ENCODE results near the gene ADAMTSL2.
A peak's percentile ranks its signal among the peaks of the same experiment; 100 is the strongest.

ADAMTSL2 gene

DNA sequence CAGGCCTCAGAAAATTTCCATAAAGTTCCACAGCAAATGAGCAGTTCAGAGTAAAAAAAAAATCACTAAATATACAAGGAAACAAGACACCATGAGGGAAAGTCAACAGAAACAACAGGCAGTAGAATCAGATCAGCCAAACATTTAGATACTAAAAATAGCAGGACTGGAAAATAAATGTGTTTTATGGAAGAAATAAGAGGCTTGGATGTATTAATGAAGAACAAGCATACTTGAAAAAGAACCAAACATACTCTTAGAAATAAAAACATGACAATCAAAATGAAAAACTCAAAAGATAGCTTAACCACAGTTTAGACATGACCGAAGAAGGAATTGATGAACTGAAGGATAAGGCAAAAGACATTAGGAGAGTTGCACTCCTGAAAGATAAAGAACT lies 32.4 kb upstream of the ADAMTSL2 start:
- DNase-seq = no peak

DNA sequence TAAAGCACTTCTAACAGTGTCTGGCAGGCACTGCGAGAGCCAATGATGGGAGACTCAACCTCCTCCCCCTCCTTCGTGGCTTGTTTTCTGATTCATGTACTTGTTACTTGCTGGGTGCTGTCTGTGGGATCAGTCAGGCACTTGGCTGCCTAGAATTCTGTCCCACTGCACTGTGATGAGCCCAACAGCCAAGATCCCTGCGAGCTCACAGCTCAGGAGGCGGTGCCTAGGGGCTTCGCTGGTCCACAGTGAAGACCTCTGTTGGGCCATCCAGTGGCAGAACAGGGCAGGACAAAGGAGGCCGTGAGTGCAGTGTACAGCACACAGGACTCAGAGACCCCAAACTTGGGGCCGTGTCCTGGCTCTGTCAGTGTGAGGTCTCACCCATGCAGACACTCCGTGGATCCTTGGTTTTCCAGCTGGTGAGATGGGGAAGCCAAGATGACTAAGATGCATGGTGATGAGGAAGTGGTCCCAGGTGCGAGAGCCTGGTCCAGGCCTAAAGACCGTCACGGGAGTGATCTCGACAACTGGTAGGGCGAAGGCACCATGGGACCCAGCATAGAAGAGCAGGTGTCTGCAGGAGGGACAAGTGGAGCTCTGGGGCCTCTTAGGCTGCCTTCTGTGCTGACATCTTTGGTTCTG lies 29.2 kb upstream of the ADAMTSL2 start:
- DNase-seq = no peak

DNA sequence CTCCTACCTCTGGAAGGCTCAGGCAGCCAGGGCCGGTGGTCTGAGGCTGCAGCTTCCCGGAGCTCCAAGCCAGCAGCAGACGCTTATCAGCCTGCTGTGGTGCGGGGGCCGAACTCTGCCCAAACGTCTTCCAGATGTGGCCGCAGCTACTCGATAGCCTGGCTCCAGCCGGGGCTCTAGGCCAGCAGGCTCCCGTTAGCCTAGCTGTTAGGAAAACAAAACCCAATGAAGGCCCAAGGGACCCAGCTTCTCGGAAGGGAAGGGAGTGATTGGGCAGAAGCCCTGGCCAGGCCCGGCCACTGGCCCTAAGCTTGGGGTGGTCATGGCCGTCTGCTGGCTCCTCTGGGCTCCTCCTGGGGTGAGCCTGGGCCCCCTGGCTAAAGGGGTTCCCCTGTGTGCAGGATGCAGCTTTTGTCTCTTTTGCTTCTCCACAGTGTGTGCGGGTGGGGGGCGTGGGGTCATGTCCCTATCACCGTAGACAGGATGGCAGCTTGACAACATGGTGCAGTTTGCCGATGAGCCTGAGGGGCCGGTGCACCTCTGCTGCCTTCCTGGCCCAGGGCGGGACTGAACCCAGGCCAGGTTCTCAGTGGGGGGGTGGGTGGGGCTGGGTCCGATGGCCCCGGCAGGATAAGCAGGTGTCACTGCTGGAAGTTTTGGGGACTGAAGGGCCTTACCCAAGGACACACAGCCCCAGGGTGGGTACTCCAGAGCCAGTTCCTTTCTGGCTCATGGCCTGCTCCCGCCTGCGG lies 28.4 kb upstream of the ADAMTSL2 start:
- no peak for DNase-seq

DNA sequence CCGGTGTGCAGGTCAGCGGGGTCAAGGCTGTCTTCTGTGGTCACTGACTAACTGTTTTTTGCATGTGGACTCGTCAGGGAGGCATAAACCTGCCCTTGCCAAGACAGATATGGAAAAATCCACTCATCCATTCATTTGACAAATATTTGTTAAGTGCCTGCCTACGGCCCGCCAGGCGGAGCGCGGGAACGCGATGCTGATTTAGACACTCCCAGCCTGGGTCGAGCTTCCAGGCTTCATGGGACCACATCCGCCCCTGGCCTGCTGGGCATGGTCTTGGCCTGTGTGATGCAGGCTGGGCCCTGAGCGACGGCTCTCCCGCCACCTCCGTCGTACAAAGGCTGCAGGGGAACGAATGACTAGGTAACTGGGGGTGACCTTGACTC lies 27.9 kb upstream of the ADAMTSL2 start:
- no peak for DNase-seq

DNA sequence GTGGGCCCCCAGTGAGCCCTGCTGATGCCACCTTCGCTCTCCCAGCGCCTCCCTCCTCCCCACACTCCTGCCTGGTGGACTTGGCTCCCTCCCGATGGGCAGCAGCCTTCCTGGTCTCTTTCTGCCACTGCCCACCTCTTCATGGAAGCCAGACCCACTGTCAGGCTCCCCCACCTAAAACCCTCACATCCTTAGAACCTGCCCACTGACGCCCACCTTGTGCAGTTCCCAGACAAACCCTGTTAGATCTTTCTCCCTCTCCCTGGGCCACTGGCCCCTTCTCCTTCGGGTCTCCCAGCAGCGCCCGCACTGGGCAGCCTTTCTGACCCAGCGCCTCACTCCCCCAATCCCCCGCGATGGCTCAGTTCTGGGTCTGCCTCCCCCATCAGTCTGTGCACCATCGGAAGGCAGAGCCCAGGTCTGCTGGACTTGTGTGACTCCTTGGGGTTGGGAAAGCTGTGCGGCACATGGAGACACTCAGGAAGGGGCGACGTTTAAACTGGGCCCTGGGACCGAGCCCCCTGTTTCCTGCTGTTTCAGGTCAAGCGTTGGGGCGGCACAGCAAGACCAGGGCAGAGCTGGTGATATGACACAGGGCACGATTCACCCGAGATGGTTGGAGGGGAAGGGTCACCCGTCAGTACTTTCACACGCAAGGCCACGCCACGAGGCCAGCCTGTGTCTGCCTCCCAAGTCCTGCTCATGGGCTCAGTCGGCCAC lies 27.1 kb upstream of the ADAMTSL2 start:
- DNase-seq = no peak

DNA sequence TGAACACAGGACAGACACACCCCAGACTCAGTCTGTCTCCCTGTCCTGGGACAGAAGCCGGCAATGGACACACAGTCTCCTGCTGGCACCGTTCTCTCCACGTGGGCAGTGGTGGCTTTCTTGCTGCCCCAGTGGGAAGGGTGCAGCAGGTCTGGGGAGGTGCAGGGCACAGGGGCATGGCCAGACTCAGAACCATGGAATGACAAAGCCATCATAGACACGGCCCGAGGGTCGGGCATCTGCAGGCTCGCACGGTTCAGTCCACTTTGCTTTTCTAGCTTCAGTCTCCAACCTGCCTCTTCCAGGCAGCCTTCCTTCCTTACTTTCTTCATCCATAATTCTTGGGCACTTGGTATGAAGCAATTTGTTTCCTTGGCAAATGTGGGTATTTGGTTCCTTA lies 26.5 kb upstream of the ADAMTSL2 start:
- DNase-seq = no peak

DNA sequence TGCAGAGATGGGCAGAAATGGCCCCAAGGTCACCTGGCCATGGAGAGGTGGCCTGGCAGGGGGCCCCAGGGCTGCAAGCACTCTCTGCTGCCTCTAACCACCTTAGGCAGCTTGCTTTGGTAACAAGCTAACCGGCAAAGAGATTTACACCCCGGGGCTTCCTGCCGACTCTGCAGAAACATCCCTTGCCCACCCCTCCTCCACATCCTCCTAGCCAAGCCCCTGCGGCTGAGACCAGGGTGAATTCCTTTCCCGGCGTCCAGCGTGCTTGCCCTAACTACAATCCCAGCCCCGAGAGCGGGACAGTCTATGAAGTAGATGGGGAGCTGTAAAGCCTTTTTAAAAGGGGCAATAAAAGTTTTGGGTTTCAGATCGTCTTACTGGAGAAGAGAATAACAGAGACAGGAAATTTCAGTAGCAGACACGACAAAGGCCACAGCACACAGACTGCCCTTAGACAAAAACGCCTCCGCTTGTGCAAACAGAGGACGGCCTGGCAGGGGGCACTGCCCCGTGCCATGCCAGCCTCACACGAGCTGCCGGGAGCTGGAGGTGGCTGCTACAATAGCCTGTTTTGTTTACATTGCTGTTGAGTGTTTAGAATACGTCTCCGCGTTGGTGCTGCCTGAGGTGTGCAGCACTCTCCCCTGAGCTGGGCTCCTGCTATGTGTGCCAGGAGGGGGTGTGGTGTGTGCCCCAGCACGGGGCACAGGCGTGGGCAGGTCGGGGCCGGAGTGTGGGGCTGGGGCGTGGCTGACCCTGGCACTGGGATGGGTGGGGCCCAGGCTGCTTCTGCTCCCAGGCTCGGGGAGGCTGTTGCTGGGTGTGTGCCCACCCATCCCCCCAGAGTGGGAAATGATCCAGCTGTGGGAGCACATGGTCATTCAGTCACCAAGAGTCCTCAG lies 25.1 kb upstream of the ADAMTSL2 start:
- peak; percentile 96 for DNase-seq

DNA sequence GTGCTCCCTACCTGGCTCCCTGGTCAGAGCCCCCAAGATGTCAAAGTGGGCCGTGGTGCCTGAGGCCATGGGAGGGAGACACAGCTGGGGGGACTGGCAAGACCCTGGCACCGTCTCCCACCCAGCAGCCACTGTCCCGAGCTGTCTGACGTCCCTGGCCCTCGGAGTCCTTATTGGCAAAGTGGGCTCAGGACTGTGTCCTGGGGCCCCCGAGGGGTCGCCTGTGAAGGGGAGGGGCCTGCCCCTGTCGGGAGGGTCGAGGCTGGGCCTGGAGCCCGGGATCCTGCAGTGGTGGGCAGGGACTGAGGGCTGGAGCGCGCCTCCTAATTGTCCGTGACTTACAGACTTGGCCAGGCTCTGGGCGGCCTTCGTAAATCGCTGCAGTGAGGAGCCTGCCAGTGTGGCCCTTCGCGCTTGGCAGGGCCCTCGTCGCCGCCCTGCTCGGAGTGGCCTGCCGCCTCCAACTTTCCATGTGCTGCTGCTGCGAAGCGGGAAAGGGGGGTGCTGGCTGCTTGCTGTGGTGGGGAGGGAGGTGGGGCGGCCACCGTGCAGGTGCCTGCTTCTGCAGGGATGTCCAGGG lies 23.5 kb upstream of the ADAMTSL2 start:
- no peak for DNase-seq

DNA sequence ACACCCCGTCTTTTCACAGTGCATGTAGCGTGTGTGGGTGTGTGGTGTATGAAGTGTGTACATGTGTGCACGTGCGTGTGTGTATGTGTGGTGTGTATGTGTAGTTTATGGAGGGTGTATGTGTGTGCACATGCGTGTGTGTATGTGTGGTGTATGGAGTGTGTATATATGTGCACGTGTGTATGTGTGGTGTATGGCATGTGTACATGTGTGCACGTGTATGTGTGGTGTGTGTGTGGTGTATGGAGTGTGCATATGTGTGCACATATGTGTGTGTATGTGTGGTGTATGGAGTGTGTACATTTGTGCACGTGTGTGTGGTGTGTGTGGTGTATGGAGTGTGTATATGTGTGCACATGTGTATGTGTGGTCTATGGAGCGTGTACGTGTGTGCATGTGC lies 22.9 kb upstream of the ADAMTSL2 start:
- no peak for DNase-seq

DNA sequence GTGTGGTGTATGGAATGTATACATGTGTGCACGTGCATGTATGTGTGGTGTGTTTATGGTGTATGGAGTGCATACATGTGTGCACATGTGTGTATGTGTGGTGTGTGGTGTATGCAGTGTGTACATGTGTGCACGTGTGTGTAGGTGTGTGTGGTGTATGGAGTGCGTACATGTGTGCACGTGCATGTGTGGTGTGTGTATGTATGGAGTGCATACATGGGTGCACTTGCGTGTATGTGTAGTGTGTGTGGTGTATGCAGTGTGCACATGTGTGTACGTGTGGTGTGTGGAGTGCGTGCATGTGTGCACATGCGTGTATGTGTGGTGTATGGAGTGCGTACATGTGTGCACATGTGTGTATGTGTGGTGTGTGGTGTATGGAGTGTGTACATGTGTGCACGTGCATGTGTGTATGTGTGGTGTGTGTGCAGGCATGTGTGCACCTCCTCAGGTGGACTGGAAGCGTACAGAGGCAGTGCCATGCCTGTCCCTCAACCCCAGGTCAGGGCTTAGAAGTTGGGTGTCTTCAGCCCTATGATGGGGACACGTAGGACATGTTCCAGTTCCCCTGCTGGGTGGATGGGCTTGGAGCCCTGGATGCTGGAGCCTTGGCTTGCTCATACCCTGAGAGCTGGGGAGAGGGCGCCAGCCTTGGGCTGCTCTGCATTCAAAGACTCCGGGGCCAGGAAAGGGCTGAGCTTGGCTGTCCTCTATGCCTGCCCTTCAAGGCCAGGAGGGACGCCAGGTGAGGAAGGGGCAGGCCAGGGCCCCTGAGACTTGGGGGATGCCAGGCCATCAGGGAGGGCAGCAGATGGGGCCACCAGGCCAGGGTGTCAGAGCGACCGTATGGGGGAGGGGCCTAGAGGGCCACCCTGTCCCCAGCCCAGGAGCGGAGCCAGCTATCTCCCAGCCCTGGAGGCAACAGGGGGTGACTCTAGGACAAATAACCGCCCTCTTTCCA lies 22.0 kb upstream of the ADAMTSL2 start:
- no peak for DNase-seq

DNA sequence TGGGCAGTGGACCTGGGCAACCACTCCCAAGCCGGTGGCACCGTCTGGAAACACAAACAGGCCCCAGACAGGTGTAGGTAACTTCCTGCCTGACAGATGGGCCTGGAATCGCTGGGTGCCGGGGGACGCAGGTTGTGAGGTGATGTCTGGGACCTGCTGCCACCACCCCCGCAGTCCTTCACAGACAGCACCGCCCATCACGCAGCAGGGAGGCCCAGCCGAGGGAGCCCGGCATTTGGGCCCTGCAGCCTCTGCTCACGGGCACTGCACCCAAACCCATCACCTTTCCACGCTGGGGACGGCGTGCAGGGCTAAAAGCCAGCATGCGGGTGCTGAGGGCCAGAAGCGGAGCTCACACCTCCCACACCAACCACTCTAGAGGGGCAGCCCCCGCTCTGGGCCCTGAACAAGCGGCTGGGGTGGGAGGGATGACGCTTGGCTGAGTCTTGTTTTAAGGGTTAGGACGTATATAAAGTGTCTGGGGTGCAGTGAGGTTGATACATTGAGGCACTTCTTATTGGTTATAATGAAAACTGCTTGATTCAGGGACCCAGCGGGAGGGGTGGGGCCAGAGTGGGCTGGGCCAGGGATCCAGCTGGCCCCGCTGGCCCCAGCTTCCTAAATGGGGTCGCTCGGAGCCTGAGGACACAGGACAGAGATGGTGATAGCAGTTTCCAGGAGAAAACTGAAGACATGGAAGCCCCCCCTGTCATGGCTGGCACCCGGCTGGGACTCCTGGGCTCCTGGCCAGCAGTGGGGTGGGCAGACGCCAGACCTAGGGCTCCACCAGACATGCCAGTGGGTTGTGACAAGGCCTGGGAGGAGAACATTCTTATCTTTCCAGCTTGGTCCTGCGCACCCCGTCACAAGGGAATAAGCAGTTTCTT lies 21.0 kb upstream of the ADAMTSL2 start:
- DNase-seq = no peak

DNA sequence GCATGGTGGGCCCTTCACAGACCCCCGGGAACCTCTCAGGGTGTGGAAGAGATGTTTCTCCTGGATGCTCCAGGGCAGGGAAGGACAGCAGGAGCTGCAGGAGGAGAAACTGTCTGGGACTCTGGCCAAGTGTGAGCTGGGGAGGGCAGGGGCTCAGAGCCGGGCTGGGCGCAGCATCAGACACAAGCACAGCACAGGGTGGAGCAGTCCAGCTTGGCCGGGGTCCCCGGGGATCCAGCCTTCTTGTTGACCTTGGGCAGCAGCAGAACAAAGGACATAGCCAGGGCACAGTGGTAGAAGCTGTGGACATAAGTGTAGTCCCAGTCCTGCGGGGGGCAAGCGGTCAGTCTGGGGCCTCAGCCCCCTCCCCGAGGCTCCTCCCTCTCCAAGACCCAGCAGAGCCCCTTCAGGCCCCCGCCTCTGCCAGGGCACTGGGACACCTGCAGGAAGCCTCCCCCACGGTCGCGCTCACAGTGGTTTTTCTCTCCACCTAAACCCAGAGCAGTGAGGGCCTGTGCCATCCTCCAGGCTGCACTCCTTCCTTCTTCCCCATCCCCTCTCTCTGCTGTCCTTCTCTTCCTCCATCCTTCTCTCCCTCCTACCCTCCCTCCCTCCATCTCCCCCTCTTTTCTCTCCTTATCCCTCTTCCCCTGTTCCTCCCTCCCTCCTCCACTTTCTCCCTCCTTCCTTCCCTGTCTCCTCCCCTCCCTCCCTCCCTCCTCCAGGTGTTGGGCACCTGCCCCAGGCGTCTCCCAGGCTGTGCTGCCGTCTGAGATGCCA lies 19.9 kb upstream of the ADAMTSL2 start:
- DNase-seq = no peak

DNA sequence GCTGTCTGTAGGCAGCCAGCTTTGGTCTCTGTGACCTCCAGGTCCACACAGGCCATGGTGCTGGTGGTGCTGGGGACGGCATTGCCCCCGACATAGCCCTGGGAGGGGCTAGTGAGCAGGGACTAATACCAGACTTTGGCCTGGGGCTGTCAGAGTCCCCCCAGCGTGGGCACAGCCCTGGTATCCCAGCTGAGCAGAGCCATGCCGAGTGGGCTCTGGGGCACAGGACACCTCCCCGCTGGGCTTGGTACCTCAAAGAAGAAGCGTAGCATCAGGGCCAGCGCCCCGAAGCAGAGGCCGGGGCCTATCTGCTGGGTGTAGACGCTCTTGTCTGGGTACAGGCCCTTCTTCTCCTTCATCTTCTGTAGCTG lies 19.3 kb upstream of the ADAMTSL2 start:
- no peak for DNase-seq

DNA sequence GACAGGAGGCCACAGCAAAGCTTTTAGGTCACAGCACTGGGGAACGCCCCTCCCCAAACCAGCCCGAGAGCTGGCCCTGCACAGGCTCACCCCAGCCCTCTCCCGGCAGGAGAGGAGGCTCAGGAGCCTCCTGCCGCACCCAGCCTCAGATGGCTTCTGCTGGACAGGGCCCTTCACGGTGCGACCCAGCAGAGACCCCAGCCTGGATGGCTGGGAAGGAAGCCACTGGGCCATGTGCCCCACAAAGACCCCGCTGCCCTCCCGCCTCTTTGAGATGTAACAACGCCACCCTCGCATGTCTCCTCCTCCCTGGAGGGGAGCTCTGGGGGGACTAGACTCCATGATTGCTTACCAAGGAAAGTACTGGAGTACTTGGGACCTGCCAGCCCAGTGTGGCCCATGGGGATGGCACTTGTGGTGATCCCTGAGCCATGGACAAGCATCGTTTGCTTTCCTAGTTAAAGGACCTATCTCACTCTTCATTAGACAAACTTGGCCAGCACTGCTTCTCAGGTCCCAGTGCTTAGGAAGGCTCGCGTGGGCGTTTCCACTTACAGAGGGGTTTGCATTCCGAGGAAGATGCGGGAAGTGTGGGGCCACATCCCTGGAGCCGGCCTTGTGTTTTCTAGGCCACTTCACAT lies 18.8 kb upstream of the ADAMTSL2 start:
- no peak for DNase-seq

DNA sequence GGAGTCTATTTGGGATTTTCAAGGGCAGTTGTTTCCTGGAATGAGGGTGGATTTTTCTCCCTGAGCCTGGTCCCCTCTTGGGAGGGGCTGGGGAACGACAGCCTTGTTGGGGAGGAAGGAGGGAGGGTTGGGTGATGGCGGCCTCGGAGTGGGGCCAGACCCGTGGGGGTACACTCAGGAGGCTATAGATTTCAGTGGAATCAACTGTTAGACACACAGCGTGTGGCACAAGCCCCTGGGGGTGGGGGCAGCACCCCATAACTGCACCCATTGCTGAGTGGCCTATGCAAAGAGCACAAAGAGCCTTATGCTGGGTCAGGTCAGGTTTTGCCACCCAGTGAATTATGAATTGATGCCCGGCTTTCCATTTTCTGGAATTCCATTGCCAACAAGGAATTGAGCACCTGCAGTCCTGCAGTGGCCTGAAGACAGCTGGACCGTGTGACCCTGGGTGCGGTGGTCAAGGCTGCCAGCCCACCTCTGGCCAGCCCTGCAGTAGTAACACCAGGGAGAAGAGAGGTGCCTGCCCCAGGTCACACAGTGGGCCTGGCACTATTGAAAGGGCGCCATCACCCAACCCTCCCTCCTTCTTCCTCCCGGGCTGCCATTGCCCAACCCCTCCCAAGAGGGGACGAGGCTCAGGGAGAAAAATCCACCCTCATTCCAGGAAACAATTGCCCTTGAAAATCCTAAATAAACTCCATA lies 18.1 kb upstream of the ADAMTSL2 start:
- DNase-seq = no peak

DNA sequence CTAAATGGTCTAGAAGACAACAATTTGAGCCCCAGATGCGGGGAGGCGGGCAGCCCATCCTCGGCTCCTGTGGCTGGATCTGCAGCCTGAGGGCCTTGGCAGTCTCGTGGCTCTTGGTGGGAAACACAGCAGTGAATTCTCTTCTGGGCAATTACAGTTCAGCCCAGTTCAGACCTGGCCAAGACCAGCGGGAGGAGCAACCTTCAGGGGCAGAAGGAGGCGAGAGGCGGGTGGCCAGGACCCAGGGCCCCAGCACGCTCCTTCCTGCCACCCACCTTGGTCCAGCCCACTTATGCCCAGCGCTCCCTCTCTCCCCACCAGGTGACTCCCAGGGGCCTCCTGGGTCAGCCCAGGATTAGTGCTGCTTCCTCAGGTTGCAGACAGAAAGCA lies 17.5 kb upstream of the ADAMTSL2 start:
- no peak for DNase-seq

DNA sequence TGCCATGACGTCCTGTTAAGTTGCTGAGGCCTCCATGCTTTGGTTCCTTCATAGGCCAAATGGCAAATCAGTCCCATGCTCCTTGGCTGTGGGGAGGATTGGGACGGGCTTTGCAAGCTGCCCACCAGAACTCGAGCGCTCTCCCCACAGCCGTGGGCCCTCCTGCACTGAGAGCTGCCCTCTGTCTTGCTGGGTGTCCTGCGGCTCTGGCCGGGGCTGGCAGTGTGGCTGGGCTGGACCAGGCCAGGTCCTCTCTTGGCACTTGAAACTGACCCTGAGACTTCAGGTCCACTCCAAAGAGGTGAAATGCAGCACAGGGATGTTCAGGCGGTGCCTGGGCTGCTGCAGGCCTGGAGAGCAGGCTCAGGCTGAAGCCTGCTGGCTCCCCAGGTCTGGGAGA lies 16.8 kb upstream of the ADAMTSL2 start:
- no peak for DNase-seq

DNA sequence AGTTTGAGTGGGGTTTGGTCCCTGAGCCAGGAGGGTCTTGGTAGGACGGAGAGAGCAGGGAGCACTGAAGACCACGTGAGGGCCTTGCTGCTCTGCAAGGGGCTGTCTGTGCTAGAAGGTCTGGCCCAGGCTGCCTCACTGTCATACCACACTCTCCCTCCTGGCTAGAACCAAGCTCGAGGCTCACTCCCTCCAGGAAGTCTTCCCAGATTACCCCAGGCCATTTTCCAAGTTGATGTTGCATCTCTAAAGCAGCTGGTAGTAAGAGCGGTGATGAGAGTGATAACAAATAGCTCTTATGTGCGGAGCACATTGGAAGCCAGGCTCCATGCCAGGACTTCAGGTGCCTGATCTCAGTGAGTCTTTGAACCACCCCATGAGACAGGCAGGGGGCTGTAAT lies 16.3 kb upstream of the ADAMTSL2 start:
- no peak for DNase-seq
